Neuronal stem cell (in vitro differentiated cells): ENCODE results near the gene CAVIN1.
"Not testable (repeated sequence)": the region's sequence is repeated elsewhere in the genome, so short reads cannot be mapped to it uniquely, and the experiment has no call there.

Source experiments
- DNase-seq: peaks from one replicate; pipeline ENCODE4 v3.0.0-alpha.2; 2013; ENCODE audit warnings: low spot score
- H2AFZ ChIP-seq: one replicate; pipeline ENCODE4 v1.6.1; 2013; ENCODE audit warnings: mild to moderate bottlenecking, low read length, inconsistent platforms
- H2AK5ac ChIP-seq: 2 replicates; pipeline ENCODE4 v1.6.1; 2013; ENCODE audit warnings: low read depth, mild to moderate bottlenecking, inconsistent platforms, low read length, moderate library complexity, mixed read lengths
- H2BK120ac ChIP-seq: 2 replicates; pipeline ENCODE4 v1.6.1; 2013; ENCODE audit warnings: low read depth, mild to moderate bottlenecking, inconsistent platforms, low read length, moderate library complexity, mixed read lengths
- H2BK12ac ChIP-seq: one replicate; pipeline ENCODE4 v1.6.1; 2013; ENCODE audit warnings: low read length, inconsistent platforms
- H2BK15ac ChIP-seq: 2 replicates; pipeline ENCODE4 v1.6.1; 2013; ENCODE audit warnings: mild to moderate bottlenecking, low read length, inconsistent platforms, mixed read lengths
- H2BK5ac ChIP-seq: one replicate; pipeline ENCODE4 v1.6.1; 2013; ENCODE audit warnings: inconsistent platforms, mild to moderate bottlenecking, low read length, moderate library complexity
- H3K14ac ChIP-seq: one replicate; pipeline ENCODE4 v1.6.1; 2013; ENCODE audit warnings: low read length, inconsistent platforms
- H3K18ac ChIP-seq: 2 replicates; pipeline ENCODE4 v1.6.1; 2013; ENCODE audit warnings: low read length, inconsistent platforms
- H3K23ac ChIP-seq: 2 replicates; pipeline ENCODE4 v1.6.1; 2013; ENCODE audit warnings: low read depth, mild to moderate bottlenecking, mixed read lengths, low read length, inconsistent platforms; ENCODE audit not compliant: poor library complexity
- H3K27ac ChIP-seq: replicated peaks from 3 replicates; pipeline ENCODE4 v1.5.1; 2013; ENCODE audit warnings: low read length, inconsistent platforms
- H3K27me3 ChIP-seq, 3 experiments: 2 replicates each; pipeline ENCODE4 v1.6.1; 2013; ENCODE audit warnings: low read length in 3 of 3, mild to moderate bottlenecking in 2 of 3, inconsistent platforms in 1 of 3, low read depth in 1 of 3, mixed read lengths in 1 of 3, moderate library complexity in 1 of 3; ENCODE audit not compliant: control insufficient read depth in 3 of 3, insufficient read depth in 3 of 3
- H3K36me3 ChIP-seq, 2 donors: replicated peaks in 1 of 2; 2 replicates each; pipeline ENCODE4 v1.6.1; 2013; ENCODE audit warnings: low read length in 2 of 2; ENCODE audit not compliant: control insufficient read depth in 2 of 2, insufficient read depth in 2 of 2
- H3K4ac ChIP-seq: 2 replicates; pipeline ENCODE4 v1.6.1; 2013; ENCODE audit warnings: inconsistent platforms, mild to moderate bottlenecking, low read length, moderate library complexity
- H3K4me1 ChIP-seq, 2 donors: 1 replicate in 1 of 2; 2 replicates in 1 of 2; pipeline ENCODE4 v1.6.1; 2013; ENCODE audit warnings: low read length in 2 of 2, low read depth in 1 of 2; ENCODE audit not compliant: control insufficient read depth in 2 of 2, insufficient read depth in 1 of 2
- H3K4me2 ChIP-seq: one replicate; pipeline ENCODE4 v1.6.1; 2013; ENCODE audit warnings: mild to moderate bottlenecking, low read length, inconsistent platforms; ENCODE audit not compliant: insufficient read depth, poor library complexity, severe bottlenecking
- H3K4me3 ChIP-seq, 2 donors: 2 replicates each; pipeline ENCODE4 v1.5.1; 2013; ENCODE audit warnings: low read length in 2 of 2, mild to moderate bottlenecking in 2 of 2, inconsistent platforms in 1 of 2, moderate library complexity in 1 of 2
- H3K79me1 ChIP-seq: one replicate; pipeline ENCODE4 v1.6.1; 2013; ENCODE audit warnings: low read depth, mild to moderate bottlenecking, inconsistent platforms, low read length, moderate library complexity
- H3K9ac ChIP-seq: one replicate; pipeline ENCODE4 v1.6.1; 2013; ENCODE audit warnings: mild to moderate bottlenecking, low read depth, low read length, inconsistent platforms; ENCODE audit not compliant: poor library complexity
- H3K9me3 ChIP-seq, 2 donors: replicated peaks in 1 of 2; 2 replicates each; pipeline versions ENCODE3 to v1.6.1; 2013; ENCODE audit warnings: low read length in 2 of 2, mild to moderate bottlenecking in 2 of 2, inconsistent platforms in 1 of 2, low read depth in 1 of 2, mixed read lengths in 1 of 2, moderate library complexity in 1 of 2; ENCODE audit not compliant: control insufficient read depth in 2 of 2, insufficient read depth in 1 of 2
- H4K8ac ChIP-seq: one replicate; pipeline ENCODE4 v1.6.1; 2013; ENCODE audit warnings: low read depth, mild to moderate bottlenecking, inconsistent platforms, low read length, moderate library complexity
- H4K91ac ChIP-seq: one replicate; pipeline ENCODE4 v1.6.1; 2013; ENCODE audit warnings: low read length, low read depth, mild to moderate bottlenecking, inconsistent platforms; ENCODE audit not compliant: poor library complexity
- WGBS, 2 donors: extraction: QIAGEN DNeasy Blood & Tissue Kit; methylation state at CpG; one replicate each; pipeline ENCODE4 v1.1.7; 2013; ENCODE audit warnings: missing lambda C conversion rate in 2 of 2, mixed read lengths in 1 of 2; ENCODE audit not compliant: insufficient read length in 2 of 2, insufficient replicate concordance in 1 of 2; ENCODE audit errors: extremely low coverage in 2 of 2; 5-methylcytosine and 5-hydroxymethylcytosine counted together

Gene CAVIN1

DNA sequence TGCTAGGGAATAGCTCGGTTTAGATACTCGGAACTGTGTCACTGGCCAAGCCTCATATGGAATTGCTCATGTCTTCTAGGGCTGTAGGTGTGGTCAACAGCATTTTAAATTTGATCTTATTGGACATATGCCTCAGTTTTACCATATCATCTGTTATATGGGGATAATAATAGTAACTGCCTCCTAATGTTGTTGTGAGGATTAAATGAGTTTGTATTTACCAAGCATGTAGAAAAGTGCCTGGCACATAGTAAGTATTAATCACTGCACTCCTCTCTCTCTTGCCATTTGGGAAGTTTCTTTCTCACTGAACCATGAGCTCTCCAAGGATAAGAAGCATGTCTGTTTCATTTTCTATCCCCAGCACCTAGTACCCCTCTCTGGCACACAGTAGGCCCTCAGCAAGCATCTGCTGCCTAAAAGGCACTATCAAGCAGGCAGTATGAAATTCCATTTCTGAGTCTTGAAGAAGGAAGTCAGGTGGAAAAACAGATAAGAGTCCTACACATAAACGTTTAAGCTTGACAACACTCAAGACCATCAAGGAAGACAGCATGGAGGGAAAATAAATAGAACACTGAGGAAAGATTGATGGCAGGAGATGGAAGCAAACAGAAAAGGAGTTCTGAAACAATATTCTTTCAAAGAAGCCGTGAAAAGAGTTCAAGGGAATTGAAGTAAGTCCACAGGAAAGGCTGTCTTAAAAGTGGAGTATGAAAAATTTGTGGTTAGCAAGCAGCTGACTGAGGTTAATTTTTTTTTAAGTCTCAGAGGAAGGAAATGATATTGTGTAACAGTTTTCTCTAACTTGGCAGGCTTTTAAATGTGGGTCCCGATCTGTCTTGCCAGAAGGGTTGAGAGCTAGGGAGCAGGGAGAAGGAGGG lies 33.4 kb upstream of the CAVIN1 start:
- Histone ChIP-seq H3K4ac (no peak overlapping the region), H2AK5ac (no peak overlapping the region), H3K18ac (no peak overlapping the region), H2AFZ (peak overlapping the region; percentile 36), H3K4me1 (peaks cover 4 to 10% of the 10 kb centered on the region in 2 donors), H3K14ac (no peak overlapping the region), H3K9me3 (no peaks in the 10 kb centered on the region), H3K79me1 (no peaks in the 10 kb centered on the region), H3K4me2 (no peak overlapping the region), H3K27ac (no peak overlapping the region), H3K23ac (no peak overlapping the region), H2BK15ac (no peak overlapping the region), H2BK5ac (no peak overlapping the region), H2BK12ac (no peak overlapping the region), H4K91ac (no peak overlapping the region), H3K4me3 (no peak overlapping the region), H3K27me3 (no peaks in the 10 kb centered on the region), H2BK120ac (no peak overlapping the region), H3K9ac (no peak overlapping the region), H4K8ac (no peak overlapping the region), H3K36me3 (peaks cover 0 to 8% of the 10 kb centered on the region in 2 donors)
- no peak for DNase-seq
- no CpG with 5 or more reads among the region's 5 CpGs for WGBS, 2 donors

DNA sequence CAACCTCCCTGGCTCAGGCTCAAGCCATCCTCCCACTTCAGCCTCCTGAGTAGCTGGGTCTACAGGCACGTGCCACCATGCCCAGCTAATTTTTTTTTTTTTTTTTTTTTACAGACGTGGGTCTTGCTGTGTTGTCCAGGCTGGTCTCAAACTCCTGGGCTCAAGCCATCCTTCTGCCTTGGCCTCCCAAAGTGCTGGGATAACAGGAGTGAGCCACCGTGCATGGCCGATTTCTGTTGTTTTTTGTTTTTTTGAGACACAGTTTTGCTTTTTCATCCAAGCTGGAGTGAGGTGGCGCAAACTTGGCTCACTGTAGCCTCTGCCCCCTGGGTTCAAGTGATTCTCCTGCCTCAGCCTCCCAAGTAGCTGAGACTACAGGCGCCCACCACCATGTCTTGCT lies 31.9 kb upstream of the CAVIN1 start:
- not testable (repeated sequence) for H2BK120ac ChIP-seq, H3K36me3 ChIP-seq, H3K14ac ChIP-seq, H4K91ac ChIP-seq, H2AK5ac ChIP-seq, H3K9ac ChIP-seq, H3K23ac ChIP-seq, H2AFZ ChIP-seq, H3K79me1 ChIP-seq, H3K4me1 ChIP-seq, H4K8ac ChIP-seq, H3K4me3 ChIP-seq, H2BK15ac ChIP-seq, H3K4ac ChIP-seq, H3K27ac ChIP-seq, H3K27me3 ChIP-seq, DNase-seq, H3K18ac ChIP-seq, H2BK12ac ChIP-seq, H2BK5ac ChIP-seq, H3K9me3 ChIP-seq, H3K4me2 ChIP-seq
- WGBS, 2 donors: no CpG with 5 or more reads among the region's 6 CpGs

DNA sequence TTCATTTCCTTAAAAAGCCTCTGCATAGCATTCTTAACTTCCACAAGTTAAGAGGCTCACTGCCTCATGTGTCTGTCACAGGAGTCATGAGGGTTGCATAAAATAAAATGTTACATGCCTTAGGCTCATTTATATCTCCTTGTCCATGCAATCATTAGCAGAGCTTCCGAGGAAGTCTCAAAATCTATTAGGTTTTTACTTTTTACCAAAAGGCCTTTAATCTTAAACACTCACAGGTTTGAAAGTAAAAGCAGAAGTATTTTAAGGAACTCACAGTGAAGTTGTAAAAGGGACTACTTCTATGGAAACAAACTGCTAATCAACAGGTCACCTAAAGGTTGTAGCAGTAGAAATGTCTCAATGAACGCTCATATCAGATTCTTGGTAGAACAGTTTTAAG lies 30.4 kb upstream of the CAVIN1 start:
- Histone ChIP-seq H3K4me2 (no peak overlapping the region), H3K9ac (no peak overlapping the region), H3K36me3 (no peaks in the 10 kb centered on the region), H3K14ac (no peak overlapping the region), H4K8ac (no peak overlapping the region), H3K9me3 (no peaks in the 10 kb centered on the region), H2BK120ac (no peak overlapping the region), H2BK5ac (no peak overlapping the region), H3K4me3 (no peak overlapping the region), H4K91ac (no peak overlapping the region), H3K23ac (no peak overlapping the region), H2BK15ac (no peak overlapping the region), H3K18ac (no peak overlapping the region), H3K4me1 (no peaks in the 10 kb centered on the region), H2AK5ac (no peak overlapping the region), H3K27me3 (no peaks in the 10 kb centered on the region), H3K79me1 (no peaks in the 10 kb centered on the region), H2BK12ac (no peak overlapping the region), H3K27ac (no peak overlapping the region), H3K4ac (no peak overlapping the region), H2AFZ (peak overlapping the region; percentile 0)
- DNase-seq: no peak
- no CpG with 5 or more reads among the region's 2 CpGs for WGBS, 2 donors

DNA sequence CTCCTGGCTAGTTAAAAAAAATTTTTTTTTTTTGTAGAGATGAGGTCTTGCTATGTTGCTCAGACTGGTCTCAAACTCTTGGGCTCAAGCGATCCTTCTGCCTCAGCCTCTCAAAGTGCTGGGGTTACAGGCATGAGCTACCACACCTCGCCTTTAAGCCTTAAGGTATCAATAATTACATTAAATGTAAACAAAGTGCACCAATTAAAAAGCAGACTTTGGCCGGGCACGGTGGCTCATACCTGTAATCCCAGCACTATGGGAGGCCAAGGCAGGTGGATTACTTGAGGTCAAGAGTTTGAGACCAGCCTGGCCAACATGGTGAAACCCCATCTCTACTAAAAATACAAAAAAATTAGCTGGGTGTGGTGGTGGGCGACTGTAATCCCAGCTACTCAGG lies 28.2 kb upstream of the CAVIN1 start:
- not testable (repeated sequence) for H3K36me3 ChIP-seq, H3K14ac ChIP-seq, H3K23ac ChIP-seq, H3K79me1 ChIP-seq, H3K4me1 ChIP-seq, H2BK15ac ChIP-seq, H3K27ac ChIP-seq, H2AK5ac ChIP-seq, H3K9me3 ChIP-seq, H3K18ac ChIP-seq, H3K27me3 ChIP-seq, H4K8ac ChIP-seq, H2AFZ ChIP-seq, H3K4me2 ChIP-seq, DNase-seq, H3K4me3 ChIP-seq, H3K4ac ChIP-seq, H4K91ac ChIP-seq, H2BK12ac ChIP-seq, H2BK120ac ChIP-seq, H3K9ac ChIP-seq, H2BK5ac ChIP-seq
- no CpG with 5 or more reads among the region's 5 CpGs for WGBS, 2 donors
